HL-60/S4 treated with retinoic acid at 250 ng/mL for 4 days and 3 days (cell line): ENCODE data around the gene OR10P1.
"Not testable (repeated sequence)": the region's sequence is repeated elsewhere in the genome, so short reads cannot be mapped to it uniquely, and the experiment has no call there.

Experiments used
- in situ Hi-C: fragments of 300-500 bp; cut with MboI; formaldehyde crosslinking; loops from 2 replicates; pipeline ENCODE4 v1.7.0; 2022; ENCODE audit warnings: low sequenced_read_pairs

The OR10P1 gene

GRCh38 chr12:55650620-55651298 lies 14.1 kb downstream of the OR10P1 start:
- in situ Hi-C loops, result not testable (repeated sequence)

GRCh38 chr12:55651299-55651683 lies 14.6 kb downstream of the OR10P1 start:
- in situ Hi-C loops, result no loop called here

GRCh38 chr12:55652352-55652751 lies 15.7 kb downstream of the OR10P1 start:
- in situ Hi-C loops, result no loop called here

GRCh38 chr12:55653031-55653430 lies 16.3 kb downstream of the OR10P1 start:
- in situ Hi-C loops, result no loop called here

- in situ Hi-C loops, result no loop called here
Observed at GRCh38 chr12:55654511-55655214, 18.0 kb downstream of the OR10P1 start.

- in situ Hi-C loops, result no loop called here
Observed at GRCh38 chr12:55657212-55657611, 20.5 kb downstream of the OR10P1 start.

GRCh38 chr12:55658212-55658611 lies 21.5 kb downstream of the OR10P1 start:
- in situ Hi-C loops, result no loop called here

GRCh38 chr12:55658635-55659391 lies 22.1 kb downstream of the OR10P1 start:
- in situ Hi-C loops, result no loop called here

- in situ Hi-C loops, result no loop called here
Observed at GRCh38 chr12:55659486-55660385, 23.0 kb downstream of the OR10P1 start.

GRCh38 chr12:55663391-55663790 lies 26.7 kb downstream of the OR10P1 start:
- in situ Hi-C loops, result no loop called here

GRCh38 chr12:55664826-55665225 lies 28.1 kb downstream of the OR10P1 start:
- in situ Hi-C loops, result no loop called here

- in situ Hi-C loops, result no loop called here
Observed at GRCh38 chr12:55666508-55666907, 29.8 kb downstream of the OR10P1 start.

GRCh38 chr12:55670276-55670675 lies 33.6 kb downstream of the OR10P1 start:
- in situ Hi-C loops, result no loop called here

GRCh38 chr12:55671746-55672145 lies 35.1 kb downstream of the OR10P1 start:
- in situ Hi-C loops, result no loop called here

GRCh38 chr12:55673638-55674037 lies 36.9 kb downstream of the OR10P1 start:
- in situ Hi-C loops, result no loop called here

GRCh38 chr12:55675666-55676065 lies 39.0 kb downstream of the OR10P1 start:
- in situ Hi-C loops, result no loop called here

- in situ Hi-C loops, result no loop called here
Observed at GRCh38 chr12:55676707-55677106, 40.0 kb downstream of the OR10P1 start.

GRCh38 chr12:55679691-55680090 lies 43.0 kb downstream of the OR10P1 start:
- in situ Hi-C loops, result no loop called here

- in situ Hi-C loops, result no loop called here
Observed at GRCh38 chr12:55681142-55682077, 44.7 kb downstream of the OR10P1 start.
